GM10847 (cell line): ENCODE data around the gene SOCS7.
A peak's percentile ranks its signal among the peaks of the same experiment; 100 is the strongest.

ENCODE experiments used
- POLR2A ChIP-seq: IDR thresholded peaks from 2 replicates; pipeline ENCODE4 v1.6.1; 2011; ENCODE audit not compliant: insufficient read length; ENCODE audit errors: extremely low read depth

The SOCS7 gene, protein sequence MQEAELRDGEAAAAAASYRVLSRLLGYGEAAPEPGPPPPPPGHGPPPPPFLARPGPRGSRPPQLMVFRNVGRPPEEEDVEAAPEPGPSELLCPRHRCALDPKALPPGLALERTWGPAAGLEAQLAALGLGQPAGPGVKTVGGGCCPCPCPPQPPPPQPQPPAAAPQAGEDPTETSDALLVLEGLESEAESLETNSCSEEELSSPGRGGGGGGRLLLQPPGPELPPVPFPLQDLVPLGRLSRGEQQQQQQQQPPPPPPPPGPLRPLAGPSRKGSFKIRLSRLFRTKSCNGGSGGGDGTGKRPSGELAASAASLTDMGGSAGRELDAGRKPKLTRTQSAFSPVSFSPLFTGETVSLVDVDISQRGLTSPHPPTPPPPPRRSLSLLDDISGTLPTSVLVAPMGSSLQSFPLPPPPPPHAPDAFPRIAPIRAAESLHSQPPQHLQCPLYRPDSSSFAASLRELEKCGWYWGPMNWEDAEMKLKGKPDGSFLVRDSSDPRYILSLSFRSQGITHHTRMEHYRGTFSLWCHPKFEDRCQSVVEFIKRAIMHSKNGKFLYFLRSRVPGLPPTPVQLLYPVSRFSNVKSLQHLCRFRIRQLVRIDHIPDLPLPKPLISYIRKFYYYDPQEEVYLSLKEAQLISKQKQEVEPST

DNA sequence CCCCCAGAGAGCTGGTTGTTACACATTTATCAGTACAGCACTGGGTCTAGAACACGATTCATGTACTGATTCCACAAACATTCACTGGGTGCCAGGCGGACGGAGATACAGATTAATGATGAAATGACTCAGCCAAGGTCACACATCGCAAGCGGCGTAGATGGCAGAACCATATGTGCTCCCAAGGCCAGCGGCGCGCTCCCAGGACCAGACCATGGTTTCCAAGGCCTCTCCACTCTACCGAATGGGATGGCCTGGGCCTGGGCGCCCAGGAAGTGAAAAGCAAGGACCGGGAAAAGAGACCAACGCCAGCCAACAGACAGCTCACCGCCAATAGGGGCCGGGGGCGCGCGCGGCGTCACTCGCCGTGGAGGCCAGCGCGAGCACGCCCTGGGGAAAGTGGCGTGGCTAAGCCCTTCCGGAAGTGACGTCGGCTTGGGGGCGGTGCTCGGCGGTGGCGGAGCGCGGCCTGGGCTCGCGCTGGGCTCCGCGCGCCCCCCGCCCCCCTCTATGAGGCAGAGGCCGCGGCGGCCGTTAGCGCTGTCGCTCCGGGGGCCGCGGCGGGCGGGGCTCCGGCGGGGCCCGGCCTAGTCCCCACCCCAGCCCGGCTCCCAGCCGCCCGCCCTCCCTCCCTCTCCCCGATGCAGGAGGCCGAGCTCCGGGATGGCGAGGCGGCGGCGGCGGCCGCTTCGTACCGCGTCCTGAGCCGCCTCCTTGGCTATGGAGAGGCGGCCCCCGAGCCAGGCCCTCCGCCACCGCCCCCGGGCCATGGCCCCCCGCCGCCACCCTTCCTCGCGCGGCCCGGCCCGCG lies at the start of gene SOCS7:
Gene SOCS7 (plus strand): TSS at position 433 of the 811 bp plus-strand sequence. CDS start 209 bp downstream, at position 642.
- peak; percentile 91 for TF ChIP-seq POLR2A

DNA sequence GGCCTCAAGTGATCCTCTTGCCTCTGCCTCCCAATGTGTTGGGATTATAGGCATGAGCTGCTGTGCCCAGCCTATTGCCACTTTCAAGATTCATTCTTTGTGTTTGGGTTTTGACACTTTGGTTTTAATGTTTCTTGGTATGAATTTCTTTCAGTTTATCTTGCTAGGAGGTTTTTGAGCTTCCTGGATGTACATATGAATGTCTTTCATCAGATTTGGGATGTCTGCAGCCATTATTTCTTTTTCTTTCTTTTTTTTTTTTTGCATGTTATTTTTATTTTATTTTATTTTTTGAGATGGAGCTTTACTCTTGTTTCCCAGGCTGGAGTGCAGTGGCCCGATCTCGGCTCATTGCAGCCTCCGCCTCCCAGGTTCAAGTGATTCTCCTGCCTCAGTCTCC lies 36.1 kb upstream of the SOCS7 start:
- TF ChIP-seq POLR2A = no peak

DNA sequence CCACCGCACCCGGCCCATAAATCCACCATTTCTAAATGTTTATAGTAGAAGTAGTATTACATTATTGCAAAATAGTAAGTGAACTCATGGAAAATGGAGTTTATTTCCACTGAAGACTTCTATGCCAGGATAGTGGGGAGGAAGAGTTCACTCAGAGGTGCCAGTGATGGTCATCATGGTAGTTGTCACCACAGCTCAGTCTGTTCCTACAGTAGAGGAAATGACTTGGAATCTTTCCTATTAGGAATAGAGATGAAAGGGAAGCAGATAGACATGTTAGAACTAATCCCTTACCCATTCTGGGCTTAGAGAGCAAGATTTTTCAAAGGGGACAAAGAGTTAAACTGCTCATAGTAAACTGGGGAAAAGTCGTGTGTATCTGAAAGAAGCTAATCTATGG lies 34.6 kb upstream of the SOCS7 start:
- TF ChIP-seq POLR2A = no peak

GRCh38 chr17:38320482-38320881 lies 31.2 kb upstream of the SOCS7 start:
- no peak for TF ChIP-seq POLR2A

- no peak for TF ChIP-seq POLR2A
Observed at GRCh38 chr17:38322156-38322779, 29.4 kb upstream of the SOCS7 start.

DNA sequence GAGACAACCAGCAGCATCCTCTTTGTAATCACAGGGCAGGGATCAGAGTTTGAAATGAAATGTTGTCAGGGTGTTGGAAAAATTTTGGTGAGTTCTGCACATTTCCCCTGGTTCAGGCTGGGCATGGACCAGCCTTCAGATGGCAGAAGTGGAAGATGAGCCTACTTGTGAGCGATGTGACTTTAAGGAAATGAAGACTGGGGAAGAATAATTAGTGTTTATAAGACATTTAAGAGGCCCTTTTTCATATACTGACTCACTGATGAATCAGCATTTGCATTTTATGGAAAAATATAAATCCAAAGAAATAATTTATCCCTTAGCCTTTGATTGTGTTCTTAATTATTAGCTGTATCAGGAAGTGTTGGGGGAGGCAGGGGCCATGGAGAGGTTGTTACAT lies 28.7 kb upstream of the SOCS7 start:
- TF ChIP-seq POLR2A = no peak

GRCh38 chr17:38324141-38324697 lies 27.4 kb upstream of the SOCS7 start:
- no peak for TF ChIP-seq POLR2A

- TF ChIP-seq POLR2A = no peak
Observed at GRCh38 chr17:38324772-38325171, 26.9 kb upstream of the SOCS7 start.

- no peak for TF ChIP-seq POLR2A
Observed at GRCh38 chr17:38325221-38325851, 26.3 kb upstream of the SOCS7 start.

GRCh38 chr17:38326996-38327792 lies 24.4 kb upstream of the SOCS7 start:
- no peak for TF ChIP-seq POLR2A

GRCh38 chr17:38327936-38328335 lies 23.7 kb upstream of the SOCS7 start:
- no peak for TF ChIP-seq POLR2A

GRCh38 chr17:38328620-38329019 lies 23.0 kb upstream of the SOCS7 start:
- no peak for TF ChIP-seq POLR2A

- no peak for TF ChIP-seq POLR2A
Observed at GRCh38 chr17:38329284-38329683, 22.4 kb upstream of the SOCS7 start.
